ENCODE results near the gene MADD.

MADD gene

DNA sequence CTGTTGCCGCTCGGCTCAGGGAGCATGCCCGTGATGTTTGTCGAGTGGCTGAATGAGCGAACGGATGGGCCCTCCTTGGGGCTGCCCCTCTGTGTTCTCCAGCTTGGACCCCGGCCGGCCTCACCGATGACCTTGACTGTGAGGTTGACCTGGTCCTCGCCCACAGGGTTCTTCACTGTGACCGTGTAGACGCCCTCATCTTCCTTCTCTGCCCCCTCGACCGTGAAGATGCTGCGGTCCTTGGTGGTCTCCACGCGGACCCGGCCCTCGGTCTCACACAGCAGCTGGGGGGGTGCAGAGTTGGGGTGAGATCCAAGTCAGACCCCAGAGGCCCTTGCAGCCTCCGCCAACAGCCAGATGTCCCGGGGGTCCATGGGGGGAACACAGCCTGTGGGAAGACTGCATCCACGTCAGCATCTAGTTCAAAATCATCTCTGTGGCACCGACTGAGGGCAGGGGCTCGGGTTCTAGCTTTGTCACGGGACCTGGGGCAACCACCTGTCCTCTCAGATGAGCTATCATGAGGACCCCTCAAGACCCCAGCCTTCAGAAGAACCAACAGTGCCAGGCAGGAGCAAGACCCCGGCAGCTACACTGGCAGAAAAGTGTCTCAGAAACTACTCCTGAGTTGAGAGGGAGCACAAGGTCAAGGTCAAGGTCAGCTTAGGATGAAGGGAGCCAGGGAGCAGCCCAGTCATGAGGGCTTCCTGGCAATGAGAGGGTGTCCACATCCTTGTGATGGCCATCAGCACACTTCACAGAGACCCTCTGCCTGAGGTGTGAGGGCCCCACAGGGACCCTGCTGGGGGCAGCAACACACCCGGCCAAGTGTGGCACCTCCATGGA, 68.7 kb downstream of the MADD start:
- DNase-seq (ENCODE audit: low read depth in 2 of 2), result no peak

GRCh38 chr11:47340010-47340409, 70.1 kb downstream of the MADD start:
- DNase-seq (ENCODE audit: low read depth in 2 of 2), result no peak

- no peak for DNase-seq (ENCODE audit: low read depth in 2 of 2)
These were observed 71.2 kb downstream of the MADD start for GRCh38 chr11:47340980-47341775.

DNA sequence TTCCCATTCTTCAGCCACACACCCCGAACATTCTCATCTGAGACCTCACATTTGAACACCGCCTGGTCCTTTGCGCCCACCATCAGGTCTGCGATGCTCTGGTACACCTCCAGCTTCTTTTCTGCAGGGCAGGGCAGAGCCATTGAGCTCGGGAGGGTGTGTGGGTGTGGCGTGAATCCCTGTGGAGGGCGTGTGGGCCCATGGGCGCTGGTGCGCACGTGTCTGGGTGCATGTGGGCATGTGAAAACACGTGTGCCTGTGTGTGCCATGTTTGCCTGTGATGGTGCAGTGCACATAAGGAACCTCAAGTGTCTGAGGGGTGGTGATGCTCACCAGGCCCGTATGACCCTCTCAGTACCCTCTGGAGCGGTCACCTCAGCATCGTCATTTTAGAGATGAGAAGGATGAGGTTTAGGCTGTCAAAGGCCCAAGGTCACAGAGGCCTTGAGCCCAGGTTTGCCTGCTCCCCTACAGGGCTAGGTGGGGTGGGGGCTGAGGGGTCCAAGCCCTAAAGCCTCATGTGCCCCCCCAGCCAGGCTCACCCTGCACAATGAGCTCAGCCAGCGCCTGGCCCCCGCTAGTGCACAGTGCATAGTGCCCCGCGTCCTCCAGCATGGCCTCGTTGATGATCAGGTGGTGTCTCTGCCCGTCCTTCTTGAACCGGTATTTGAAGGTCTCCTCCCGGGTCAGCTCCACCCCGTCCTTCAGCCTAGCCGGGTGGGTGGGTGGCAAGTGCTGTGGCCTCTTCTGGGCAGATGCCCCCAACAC, 72.3 kb downstream of the MADD start:
- no peak for DNase-seq (ENCODE audit: low read depth in 2 of 2)

DNA sequence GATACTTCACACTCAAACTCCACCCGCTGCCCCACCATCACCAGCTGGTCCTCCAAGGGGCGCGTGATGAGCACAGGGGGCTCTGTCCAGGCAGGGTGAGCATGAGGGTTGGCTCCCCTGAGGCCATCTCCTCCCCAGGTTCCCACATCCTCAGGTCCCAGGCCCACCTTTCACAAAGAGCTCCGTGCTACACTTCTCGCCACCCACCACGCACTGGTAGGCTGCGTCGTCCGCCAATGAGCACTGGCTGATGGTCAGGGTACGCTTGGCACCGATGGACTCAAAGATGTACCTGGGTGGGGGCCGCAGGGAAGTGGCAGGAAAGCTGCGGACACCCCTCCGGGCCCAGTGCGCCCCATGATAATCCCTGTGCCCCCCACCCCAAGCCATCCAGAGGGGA, 72.9 kb downstream of the MADD start:
- DNase-seq (ENCODE audit: low read depth in 2 of 2), result no peak

- DNase-seq (ENCODE audit: low read depth in 2 of 2), result no peak
These were observed 76.1 kb downstream of the MADD start for GRCh38 chr11:47345890-47346563.

DNA sequence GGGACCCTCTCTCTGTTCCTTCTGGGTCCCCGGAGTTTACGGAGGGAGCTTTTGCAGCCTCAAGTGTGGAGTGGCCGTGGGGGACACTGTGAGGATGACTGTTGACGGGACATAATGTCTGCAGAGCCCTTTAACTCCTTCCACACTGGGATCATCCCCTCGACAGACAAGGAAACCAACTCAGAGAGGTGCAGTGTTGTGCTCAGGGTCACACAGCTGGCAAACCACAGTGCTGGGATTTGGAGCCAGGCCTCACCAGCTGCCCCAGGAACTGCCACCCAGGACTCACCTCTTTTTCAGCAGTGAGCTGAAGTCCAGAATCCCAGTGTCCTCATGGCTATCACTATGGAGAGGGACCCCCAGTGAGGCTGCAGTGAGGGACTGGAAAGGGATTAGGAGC, 77.2 kb downstream of the MADD start:
- DNase-seq (ENCODE audit: low read depth in 2 of 2), result no peak

DNA sequence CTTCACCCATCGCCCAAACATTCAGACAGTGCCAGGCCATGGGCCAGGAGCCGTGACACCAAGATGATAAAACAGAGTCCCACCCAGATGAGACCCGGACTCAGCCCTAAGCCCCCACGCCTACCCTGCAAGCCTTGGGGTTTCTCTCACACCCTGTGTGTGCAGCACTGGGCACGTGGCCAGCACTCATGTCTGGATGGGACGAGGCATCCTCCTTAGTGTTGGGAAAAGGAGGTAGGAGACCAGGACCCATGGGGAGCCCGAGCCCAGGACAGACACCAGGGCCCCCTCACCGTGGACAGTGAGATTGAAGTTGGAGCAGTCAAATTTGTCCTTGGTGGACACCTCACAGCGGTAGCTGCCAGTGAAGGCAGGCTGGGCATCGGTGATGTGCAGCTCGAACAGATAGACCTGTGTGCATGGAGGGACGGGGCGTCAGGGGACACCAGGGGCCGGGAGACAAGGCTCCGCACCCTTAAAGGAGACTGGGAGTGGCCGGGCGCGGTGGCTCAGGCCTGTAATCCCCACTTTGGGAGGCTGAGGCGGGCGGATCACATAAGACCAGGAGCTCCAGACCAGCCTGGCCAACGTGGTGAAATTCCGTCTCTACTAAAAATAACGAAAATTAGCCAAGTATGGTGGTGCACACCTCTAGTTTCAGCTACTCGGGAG, 78.3 kb downstream of the MADD start:
- DNase-seq (ENCODE audit: low read depth in 2 of 2), result no peak

DNA sequence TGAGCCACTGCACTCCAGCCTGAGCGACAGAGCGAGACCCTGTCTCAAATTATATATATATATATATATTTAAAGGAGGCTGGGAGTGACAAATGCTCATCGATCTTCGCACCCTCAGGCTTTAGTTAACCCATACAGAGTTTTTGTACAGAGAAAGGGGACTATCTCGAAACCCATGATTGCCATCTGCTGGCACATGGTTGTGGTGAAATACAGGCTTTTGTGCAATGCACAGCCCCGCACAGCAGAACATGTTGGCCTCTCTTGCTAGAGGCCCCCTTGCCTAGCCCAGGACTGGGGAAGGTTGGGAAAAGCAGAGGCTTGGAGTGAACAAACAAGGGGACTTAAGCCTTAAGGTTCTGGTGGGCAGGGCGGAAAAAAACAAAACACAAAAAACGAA, 78.9 kb downstream of the MADD start:
- no peak for DNase-seq (ENCODE audit: low read depth in 2 of 2)

DNA sequence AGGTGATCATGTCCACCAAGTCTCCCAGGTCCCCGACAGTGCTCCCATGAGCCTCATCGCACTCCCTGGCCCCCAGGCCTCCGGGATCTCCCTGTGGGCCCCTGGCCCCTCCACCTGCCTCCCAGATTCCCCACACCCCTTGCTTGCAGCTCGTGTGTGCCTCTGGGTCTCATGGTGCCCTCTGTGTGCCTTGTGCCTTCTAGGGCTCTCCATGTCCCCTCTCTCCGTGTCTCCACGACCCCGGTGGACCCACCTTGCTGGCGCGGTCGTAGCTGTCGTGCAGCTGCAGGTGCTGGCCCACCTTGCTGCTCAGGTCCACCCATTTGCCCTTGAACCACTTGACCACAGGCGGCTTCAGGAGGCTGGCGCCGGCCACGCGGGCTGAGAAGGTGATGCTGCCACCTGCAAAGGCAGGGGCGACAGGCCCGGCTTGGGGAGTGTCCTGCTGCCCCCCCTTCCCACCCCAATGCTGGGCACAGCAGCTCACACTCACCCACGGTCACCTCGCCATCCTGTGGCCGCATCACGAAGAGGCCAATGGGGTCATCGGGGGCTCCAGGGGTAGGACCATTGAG, 79.7 kb downstream of the MADD start:
- no peak for DNase-seq (ENCODE audit: low read depth in 2 of 2)

- DNase-seq (ENCODE audit: low read depth in 2 of 2), result no peak
These were observed 80.4 kb downstream of the MADD start for GRCh38 chr11:47350315-47350714.

DNA sequence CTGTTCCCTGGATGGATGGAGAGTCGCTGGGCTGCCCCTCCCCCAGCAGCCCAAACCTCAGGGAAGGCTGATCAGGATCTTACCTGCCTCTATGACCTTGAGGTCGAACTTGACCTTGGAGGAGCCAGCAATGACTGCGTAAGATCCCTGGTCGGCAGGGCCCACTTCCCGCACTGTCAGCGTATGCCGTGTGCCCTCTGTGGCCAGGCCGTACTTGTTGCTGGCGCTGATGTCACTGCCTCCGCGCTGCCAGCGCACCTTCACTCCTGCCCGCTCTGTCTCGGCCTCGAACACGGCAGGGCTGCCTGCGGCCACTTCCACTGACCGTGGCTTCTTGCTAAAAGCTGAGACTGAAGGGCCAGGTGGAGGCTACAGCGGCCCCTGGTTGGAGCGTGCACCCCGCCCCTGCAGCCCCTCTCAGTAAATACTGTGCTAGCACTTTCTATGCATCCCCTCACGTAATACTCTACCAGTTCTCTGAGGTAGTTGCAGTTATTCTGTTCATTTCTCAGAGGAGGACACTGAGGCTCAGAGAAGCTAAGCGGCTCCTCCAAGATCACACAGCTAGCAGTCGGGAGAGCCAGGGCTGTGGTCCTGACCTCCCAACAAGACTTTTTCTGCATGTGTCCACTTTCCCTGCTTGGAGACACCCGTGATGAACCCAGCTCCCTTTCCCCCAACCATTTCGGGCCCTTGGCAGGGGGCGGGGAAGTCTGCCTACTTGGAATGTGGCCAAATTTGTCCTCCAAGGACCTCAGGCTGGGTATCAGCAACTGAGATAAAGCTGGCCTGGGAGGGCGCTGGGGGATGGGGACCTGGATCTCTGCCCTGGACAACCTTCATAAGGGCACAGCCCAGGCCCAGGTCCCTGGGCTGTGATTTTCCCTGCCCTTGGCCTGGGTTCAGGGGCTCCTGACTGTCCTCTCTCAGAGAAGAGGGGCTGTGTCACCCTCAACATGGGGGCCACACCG, 81.5 kb downstream of the MADD start:
- no peak for DNase-seq (ENCODE audit: low read depth in 2 of 2)

GRCh38 chr11:47352556-47352955, 82.6 kb downstream of the MADD start, which contains the start of gene MYBPC3:
Gene MYBPC3, minus strand, starts transcription at chr11:47352702. Its CDS starts 55 bp downstream, at chr11:47352647.
- DNase-seq (ENCODE audit: low read depth in 2 of 2), result no peak

GRCh38 chr11:47353978-47354774, 84.2 kb downstream of the MADD start:
- DNase-seq (ENCODE audit: low read depth in 2 of 2), result no peak

DNA sequence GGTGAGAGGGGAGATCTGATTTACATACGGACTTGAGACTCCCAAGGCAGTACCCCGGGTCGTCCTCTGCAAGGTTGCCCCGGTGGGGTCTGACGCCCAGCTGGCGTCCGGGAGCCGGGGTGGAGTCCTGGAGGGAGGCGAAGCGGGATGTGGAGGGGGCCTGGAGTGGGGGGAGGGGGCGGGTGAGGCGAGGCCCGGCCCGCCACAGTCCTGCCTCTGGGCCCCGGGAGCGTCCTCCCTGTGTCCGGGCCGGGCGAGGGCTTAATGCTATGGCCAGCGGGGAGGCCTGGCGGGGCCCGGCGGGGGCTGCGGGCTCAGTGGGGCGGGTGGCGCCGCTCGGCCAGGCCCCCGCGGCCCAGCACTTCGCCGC, 85.0 kb downstream of the MADD start:
- no peak for DNase-seq (ENCODE audit: low read depth in 2 of 2)

DNA sequence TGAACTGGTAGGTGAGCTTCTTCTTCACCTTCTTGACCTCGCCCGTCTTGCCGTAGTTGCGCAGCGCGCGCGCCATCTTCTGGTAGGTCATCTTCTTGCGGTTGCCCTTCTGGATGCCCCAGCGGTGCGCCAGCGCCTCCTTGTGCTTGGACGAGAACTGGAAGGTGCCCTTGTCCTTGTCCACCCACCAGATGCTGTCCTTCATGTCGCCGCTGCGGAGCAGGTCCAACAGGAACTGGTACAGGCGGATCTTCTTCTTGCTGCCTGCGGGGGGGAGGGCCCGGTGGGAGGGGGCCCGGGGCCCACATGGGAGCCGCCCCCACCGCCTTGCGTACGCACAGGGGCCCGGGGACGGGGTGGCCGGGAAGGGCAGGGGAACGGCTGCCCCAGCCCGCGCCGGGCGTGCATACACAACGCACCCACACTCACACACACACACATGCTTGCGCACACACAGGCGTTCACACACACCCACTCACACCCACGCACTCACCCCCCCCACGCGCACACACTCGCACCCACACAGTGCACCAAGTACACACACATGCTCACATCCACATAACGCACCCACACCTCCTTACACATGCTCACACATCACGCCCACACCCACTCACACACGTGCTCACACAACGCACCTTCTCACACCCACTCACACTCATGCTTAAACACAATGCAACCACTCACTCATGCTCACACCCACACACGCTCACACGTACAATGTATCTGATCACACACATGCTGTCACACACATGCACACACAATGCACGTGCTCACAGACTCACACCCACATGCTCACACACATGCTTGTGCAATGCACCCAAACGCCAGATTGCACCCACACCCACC, 85.6 kb downstream of the MADD start:
- no peak for DNase-seq (ENCODE audit: low read depth in 2 of 2)

- no peak for DNase-seq (ENCODE audit: low read depth in 2 of 2)
These were observed 86.4 kb downstream of the MADD start for GRCh38 chr11:47356129-47356997.

All from stimulated activated CD8-positive, alpha-beta memory T cell treated with anti-CD3 and anti-CD28 coated beads, Interleukin-2, amount 100 ng/mL, for 1 hour (primary cell).